ENCODE measurements around the gene EDEM2.
A peak's percentile ranks its signal among the peaks of the same experiment; 100 is the strongest.
"Not testable (repeated sequence)": the region's sequence is repeated elsewhere in the genome, so short reads cannot be mapped to it uniquely, and the experiment has no call there.

The EDEM2 gene, protein sequence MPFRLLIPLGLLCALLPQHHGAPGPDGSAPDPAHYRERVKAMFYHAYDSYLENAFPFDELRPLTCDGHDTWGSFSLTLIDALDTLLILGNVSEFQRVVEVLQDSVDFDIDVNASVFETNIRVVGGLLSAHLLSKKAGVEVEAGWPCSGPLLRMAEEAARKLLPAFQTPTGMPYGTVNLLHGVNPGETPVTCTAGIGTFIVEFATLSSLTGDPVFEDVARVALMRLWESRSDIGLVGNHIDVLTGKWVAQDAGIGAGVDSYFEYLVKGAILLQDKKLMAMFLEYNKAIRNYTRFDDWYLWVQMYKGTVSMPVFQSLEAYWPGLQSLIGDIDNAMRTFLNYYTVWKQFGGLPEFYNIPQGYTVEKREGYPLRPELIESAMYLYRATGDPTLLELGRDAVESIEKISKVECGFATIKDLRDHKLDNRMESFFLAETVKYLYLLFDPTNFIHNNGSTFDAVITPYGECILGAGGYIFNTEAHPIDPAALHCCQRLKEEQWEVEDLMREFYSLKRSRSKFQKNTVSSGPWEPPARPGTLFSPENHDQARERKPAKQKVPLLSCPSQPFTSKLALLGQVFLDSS

DNA sequence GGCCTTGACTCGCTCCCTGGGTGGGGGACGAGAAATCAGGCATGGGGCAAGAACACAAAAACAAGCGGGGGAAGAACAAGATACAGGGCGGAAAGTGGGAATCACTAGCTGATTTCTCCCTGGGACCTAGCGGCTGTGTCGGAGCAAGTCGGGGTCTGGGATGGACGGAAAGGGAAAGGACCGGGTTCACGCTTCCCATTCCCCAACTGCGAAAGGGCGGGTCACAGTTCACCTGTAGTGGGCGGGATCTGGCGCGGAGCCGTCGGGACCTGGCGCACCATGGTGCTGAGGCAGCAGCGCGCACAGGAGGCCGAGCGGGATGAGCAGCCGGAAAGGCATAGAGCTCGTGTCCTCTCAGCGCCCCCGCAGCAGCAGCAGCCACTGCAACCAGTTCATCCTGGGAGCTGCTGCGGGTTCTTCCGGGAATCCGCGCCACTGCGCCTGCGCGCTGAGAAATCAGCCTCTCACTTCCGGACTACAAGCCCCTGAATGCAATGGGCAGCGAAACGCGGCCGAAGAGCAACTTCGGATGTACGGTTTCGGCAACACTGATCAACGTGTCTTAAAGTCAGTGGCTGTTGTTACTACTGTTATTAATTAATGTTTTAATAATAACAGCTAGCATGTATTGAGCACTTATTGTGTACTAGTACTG, at the start of gene EDEM2:
TSS of gene EDEM2 (minus strand) at position 417 of the 655 bp plus-strand sequence. CDS start at position 339, 78 bp downstream.
- DNase-seq (ENCODE audit: low spot score): peak; percentile 97

DNA sequence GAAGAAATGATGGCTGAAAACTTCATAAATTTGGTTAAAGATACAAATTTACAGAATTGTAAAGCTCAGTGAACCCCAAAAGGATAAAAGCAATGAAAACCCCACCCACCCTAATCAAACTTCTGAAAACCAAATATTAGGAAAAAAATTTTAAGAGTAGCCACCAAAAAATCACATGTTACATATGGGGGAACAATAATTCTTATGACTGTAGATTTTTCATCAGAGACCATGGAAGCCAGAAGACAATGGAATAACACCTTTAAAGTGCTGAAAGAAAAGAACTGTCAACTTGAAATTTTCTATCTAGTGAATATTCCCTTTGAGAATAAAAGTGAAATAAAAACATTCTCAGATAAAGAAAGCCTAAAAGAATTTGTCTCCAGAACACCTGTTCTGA, 49.2 kb upstream of the EDEM2 start:
- DNase-seq (ENCODE audit: low spot score): no peak

DNA sequence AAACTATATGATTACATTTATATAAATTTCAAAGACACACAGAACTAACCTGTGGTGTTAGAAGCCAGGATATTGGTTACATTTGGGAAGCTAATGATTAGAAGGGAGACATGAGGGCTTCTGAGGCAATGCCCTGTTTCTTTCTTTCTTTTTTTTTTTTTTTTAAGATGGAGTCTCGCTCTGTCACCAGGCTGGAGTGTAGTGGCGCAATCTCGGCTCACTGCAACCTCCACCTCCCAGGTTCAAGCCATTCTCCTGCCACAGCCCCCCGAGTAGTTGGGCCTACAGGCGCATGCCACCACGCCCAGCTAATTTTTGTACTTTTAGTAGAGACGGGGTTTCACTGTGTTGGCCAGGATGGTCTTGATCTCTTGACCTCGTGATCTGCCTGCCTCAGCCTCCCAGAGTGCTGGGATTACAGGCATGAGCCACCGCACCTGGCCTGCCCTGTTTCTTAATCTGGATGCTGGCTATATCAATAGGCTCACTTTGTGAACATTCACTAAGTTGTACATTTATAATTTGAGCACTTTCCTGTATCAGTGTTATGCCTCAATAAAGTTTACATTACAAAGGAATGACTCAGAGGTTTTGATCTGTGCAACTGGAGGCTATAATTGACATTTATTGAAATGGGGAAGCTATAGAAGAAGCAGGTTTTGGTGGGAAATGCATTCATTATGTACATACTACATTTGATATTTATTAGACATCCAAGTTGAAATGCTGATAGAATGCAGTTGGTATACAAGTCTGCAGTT, 46.1 kb upstream of the EDEM2 start:
- DNase-seq (ENCODE audit: low spot score): not testable (repeated sequence)

DNA sequence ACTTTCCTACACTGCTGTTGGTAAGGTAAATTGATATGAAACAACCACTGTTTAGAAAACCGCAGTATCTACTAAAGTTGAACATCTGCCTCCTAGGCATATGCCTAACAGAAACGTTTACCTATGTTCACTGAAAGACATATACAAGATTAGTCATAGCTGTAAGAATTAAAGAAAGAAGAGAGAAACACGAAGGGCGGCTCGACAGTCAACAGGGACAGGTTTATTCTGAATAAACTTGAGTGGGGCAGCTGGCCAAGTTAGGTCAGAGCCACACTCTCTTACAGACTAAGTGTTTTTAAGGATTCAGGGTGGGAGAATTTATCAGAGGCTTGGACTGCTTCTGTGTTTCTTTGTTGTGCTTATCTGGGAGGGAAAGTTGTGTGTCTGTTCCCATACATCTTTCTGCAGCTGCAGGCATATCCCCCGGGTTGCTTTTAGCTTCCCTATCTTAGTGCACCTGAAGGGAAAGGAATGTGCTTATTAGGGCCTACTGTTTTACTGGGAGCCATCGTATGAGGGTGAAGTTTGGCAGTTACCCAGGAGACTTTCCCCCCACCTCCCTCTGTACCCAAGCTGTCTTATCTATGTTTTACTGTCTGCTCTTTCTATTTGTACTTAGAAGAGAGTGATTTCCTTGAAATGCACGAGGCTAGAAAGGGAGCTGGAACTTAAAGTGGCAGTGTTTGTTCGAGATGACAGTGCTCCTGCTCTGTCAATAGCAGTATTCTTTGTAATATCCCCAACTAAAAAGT, 45.2 kb upstream of the EDEM2 start:
- no peak for DNase-seq (ENCODE audit: low spot score)

DNA sequence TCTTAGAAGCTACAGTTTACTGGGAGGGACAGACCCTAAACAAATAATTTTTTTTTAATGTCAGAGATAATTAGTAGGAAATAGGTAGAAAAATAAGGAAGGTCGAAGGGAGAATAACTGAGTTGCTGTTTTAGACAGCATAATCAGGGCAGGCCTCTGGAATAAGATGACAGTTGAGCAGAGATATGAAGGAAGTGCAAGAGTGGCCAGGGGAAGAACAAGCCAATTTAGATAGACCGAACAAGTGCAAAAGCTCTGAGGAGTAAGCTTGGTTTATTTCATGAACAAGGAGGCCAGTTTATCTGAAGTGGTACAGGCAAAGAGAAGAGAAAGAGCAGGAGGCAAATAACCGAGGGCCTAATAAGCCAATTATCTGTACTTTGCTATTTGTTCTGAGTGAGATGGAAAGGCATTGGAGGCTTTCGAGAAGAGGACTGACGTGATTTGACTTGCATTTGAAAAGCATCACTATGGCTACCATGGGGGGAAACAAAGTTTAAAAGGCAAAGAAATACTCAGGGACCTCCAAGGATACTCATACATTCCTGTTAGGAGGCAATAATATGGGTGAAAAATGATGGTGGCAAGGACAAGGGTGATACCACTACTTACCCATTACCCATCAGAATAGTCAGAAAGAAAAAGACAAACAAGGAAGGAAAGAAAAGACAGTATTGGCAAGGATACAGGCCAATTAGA, 44.4 kb upstream of the EDEM2 start:
- no peak for DNase-seq (ENCODE audit: low spot score)

DNA sequence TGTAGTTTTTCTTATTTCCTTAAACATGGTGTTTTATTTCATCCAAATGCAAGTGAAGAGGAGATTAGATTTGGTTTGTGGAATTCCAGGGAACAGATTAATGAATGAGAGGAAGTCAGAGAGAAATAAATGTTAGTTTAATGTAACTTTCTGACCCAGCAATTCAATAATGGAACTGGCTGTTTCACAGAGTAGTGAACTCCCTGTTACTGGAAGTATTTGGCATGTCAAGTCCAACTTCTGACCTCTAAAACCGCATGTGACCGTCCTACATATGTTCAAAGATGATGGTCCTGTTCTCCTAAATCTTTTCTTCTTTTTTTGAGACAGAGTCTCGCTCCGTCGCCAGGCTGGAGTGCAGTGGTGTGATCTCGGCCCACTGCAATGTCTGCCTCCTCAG, 43.4 kb upstream of the EDEM2 start:
- DNase-seq (ENCODE audit: low spot score): no peak

DNA sequence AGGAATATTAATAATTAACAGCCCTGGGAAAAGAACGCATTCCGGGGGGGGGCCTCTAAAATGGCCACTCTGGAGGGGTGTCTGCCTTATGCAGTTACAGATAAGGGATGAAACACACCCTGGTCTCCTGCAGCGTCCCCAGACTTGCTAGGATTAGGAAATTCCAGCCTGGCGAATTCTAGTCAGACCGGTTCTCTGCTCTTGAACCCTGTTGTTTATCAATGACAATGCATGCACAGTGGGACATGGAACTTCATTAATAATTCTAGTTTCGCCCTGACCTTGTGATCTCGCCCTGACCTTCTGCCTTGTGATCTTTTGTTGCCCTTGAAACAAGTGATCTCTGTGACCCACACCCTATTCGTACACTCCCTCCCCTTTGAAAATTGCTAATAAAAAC, 42.1 kb upstream of the EDEM2 start:
- DNase-seq (ENCODE audit: low spot score): not testable (repeated sequence)

DNA sequence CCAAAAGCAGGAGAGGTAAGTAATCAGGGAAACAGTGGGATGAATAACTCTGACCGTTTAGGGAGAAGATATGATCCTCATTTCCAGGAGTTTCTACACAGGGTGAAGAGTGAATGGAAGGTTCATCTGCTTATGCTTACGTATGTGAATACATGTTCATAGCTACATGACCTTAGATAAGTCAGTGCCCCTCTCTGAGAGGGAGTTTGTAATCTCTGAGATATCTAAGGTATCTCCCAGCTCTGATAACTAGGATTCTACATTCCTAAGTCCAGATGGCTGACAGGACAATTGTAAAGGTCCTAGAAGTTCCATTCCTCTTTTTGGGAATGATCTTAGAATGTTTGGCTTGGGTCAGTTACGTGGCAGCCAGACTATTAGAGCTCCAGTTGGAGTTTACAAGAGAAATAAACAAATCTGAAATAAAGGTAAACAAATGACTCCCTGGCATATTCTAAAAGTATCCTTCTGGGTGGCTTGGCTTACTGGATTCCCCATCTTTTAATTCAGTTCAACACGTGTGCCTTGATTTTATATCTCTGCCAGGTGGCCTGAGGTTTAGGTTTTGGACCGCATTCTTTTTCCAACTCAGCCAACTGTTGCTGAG, 40.6 kb upstream of the EDEM2 start:
- DNase-seq (ENCODE audit: low spot score): no peak

DNA sequence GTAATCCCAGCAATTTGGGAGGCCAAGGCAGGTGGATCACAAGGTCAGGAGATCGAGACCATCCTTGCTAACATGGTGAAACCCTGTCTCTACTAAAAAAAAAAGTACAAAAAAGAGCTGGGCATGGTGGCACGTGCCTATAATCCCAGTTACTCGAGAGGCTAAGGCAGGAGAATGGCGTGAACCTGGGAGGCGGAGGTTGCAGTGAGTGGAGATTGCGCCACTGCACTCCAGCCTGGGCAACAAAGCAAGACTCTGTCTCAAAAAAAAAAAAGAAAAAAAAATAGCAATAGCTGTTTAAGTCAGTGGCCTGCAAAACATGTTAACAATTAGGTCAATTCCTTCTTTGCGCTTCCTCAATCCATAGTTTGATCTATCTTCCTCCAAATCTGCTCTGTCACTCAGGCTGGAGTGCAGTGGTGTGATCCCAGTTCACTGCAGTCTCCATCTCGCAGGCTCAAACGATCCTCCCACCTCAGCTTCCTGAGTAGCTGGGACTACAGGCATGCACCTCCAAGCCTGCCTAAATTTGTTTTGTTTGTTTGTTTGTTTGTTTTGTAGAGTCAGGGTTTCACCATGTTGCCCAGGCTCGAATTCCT, 39.7 kb upstream of the EDEM2 start:
- not testable (repeated sequence) for DNase-seq (ENCODE audit: low spot score)

DNA sequence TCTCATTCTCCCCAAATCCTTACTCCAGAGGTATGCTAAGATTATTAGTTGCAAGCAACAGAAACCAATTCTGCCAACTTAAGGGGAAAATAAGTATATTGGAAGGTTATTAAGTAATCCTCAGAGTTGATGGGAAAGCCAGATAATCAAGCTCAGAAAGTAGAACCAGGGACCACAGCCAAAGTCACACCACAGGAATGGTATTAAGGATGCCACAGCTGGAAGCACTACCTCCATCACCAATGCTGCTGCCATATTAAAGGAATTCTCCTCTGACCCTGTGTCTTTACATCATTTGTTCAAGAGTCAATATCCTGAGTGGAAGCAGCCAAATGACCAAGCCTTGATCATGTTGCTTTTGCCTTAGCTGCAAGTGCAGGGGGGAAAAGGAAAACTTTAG, 34.6 kb upstream of the EDEM2 start:
- DNase-seq (ENCODE audit: low spot score): no peak

DNA sequence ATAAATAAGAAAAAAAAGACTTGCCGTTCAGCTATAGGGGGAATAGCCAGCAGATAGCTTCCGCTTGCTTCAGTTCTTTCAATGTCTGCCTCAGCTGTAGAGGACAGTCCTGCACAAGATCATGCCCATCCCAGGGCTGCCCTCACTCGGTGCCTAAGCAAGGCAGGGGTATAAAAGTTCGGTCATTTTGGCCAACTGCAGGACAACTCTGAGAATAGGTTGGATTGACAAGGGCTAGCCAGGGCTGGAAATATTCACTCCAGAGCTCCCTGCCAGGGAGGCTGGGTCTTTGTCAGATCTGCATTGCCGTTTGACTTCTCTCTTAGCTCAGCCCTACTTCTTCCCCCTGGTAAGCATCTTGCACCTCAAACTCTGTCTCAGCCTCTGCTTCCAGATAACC, 33.1 kb upstream of the EDEM2 start:
- DNase-seq (ENCODE audit: low spot score): no peak

DNA sequence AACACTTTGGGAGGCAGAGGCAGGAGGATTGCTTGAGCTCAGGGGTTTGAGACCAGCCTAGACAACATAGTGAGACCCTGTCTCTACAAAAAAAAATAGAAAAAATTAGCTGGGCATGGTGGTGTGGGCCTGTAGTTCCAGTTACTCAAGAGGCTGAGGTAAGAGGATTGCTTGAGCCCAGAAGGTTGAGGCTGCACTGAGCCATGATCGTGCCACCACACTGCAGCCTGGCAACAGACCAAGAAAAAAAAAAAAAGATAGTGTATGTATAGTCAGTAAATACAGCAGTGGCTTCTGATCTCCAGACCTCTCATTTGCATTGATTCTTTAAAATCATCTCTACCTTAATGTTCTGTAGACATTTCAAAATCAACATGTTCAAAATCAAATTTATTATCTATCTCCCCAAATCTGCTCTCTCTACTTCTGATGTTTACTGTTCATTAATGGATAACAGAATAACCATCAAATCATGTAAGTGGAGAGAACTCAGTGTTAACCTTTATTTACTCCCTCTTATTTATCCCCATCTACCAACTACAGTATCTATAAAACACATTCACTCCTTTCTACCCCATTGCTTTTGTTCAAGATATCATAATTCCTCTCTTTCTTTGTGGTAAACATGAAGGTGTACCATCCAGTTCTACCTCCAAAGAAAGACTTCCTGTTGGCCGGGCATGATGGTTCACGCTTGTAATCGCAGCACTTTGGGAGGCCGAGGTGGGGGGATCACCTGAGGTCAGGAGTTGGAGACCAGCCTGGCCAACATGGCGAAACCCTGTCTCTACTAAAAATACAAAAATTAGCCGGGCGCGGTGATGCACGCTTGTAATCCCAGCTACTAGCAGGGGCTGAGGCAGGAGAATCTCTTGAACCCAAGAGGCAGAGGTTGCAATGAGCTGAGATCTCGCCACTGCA, 32.4 kb upstream of the EDEM2 start:
- DNase-seq (ENCODE audit: low spot score): no peak

DNA sequence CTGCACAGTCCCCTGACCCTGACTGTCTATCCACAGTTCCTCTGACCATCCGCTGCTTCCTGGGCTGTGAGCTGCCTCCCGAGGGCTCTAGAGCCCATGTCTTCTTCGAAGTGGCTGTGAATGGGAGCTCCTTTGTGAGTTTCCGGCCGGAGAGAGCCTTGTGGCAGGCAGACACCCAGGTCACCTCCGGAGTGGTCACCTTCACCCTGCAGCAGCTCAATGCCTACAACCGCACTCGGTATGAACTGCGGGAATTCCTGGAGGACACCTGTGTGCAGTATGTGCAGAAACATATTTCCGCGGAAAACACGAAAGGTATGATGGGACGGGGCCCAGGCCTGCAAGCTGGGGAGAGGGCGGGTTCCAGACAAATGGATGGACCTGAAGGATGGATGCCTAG, 29.0 kb upstream of the EDEM2 start:
- DNase-seq (ENCODE audit: low spot score): no peak

DNA sequence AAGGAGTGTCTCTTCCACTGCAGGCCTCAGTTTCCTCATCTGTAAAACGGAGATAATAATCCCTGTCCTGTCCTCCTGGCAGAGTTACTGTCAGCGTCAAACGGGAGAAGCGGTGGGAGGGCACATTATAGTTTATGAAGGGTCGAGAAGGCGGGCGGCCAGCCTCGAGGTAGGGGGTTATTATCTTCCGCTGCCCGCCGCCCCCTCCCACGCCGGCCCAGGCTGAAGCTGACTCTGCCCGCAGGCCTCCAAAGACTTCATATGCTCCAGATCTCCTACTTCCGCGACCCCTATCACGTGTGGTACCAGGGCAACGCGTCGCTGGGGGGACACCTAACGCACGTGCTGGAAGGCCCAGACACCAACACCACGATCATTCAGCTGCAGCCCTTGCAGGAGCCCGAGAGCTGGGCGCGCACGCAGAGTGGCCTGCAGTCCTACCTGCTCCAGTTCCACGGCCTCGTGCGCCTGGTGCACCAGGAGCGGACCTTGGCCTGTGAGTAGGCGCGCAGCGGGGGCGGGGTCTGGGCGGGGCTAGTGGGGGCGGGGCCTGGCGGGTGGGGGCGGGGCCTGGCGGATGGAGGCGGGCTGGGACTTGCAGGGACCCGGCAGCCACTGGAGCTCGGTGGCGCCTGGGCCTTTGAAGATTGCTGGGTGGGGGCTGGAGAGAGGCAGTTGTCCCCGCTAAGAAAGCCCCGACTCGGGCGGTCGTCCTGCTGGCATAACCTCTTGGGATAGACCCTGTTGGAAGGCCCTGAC, 27.5 kb upstream of the EDEM2 start:
- peak; percentile 76 for DNase-seq (ENCODE audit: low spot score)

DNA sequence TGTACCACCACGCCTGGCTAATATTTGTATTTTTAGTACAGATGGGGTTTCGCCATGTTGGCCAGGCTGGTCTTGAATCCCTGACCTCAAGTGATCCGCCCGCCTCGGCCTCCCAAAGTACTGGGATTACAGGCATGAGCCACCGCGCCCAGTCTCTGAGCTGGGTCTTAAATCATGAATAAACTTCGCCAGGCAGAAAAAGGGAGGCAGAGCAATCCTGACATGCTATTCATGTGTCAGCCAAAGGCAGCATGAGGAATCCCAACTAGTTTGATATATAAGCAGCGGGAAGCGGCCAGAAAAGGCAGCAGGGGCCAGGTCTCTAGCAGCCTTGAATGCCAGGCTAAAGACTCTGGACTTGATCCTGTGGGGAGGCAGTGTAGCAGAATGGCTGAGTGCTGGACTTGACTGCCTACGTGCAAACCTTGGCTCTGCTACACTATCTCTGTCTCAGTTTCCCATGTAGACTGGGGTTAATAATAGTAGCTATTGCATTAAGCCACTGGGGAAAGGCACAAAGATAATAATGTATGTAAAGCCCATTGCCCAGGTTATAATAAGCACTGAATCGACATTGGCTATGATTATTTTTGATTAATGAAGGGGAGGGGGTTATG, 26.5 kb upstream of the EDEM2 start:
- DNase-seq (ENCODE audit: low spot score): no peak

DNA sequence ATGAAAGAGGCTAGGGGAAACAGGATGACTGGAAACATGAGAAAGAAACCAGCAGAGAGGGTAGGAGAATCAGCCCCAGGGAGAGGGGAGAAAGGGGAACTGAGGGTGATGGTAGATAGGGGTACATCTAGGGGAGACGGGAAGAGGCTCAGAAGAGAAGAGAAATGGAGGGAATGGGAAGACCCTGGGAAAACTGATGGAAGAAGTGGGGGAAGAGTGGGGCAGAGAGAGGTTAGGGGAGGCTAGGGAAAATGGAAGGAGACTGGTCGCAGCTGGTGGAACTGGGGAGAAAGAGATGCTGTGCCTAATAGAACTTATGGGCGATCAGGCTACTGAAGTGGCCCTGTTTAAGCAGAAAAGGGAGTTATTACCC, 25.3 kb upstream of the EDEM2 start:
- no peak for DNase-seq (ENCODE audit: low spot score)

DNA sequence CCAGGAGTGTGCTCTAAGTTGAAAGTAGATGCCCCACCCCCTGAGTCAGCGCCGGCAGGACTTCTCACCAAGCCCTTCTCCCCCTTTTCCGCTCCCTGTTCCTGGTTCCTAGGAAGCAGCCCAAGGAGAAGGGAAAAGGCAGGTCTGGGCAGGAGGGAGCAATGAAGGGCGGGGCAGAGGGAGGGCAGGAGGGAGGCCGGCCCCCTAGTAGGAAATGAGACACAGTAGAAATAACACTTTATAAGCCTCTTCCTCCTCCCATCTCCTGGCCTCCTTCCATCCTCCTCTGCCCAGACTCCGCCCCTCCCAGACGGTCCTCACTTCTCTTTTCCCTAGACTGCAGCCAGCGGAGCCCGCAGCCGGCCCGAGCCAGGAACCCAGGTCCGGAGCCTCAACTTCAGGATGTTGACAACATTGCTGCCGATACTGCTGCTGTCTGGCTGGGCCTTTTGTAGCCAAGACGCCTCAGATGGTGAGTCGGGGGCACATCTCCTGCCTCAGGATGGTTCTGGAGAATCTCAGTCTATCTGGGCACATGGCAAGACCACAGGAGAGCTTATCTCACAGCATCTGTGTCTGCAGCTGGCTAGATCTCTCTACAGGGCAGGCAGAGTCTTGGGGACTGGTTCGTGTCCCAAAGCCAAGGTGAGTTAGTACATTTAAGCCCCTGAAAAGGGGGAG, 24.8 kb upstream of the EDEM2 start, which contains the start of gene PROCR:
TSS of gene PROCR (plus strand) at position 320 of the 681 bp plus-strand sequence. CDS start at position 403, 83 bp downstream.
- peak; percentile 69 for DNase-seq (ENCODE audit: low spot score)
